Gastrocnemius medialis (tissue), 4 donors: ENCODE measurements around the gene BOLA1.
"Not testable (repeated sequence)": the region's sequence is repeated elsewhere in the genome, so short reads cannot be mapped to it uniquely, and the experiment has no call there.

Experiments used
- CTCF ChIP-seq, 5 experiments: fragments of 450-650 bp in 3 of 5; fragments of 200-600 bp in 2 of 5; sonication (generic) in 2 of 5; IDR thresholded peaks in 4 of 5; conservative IDR thresholded peaks in 1 of 5; 1 replicate in 4 of 5; 2 replicates in 1 of 5; pipeline ENCODE4 v1.5.1; 2016 to 2019; ENCODE audit warnings: antibody characterized with exemption in 5 of 5, mild to moderate bottlenecking in 3 of 5, moderate library complexity in 3 of 5
- POLR2A ChIP-seq, 2 donors: fragments of 450-650 bp; IDR thresholded peaks; one replicate each; pipeline ENCODE4 v1.6.1; 2017; ENCODE audit warnings: antibody characterized with exemption in 2 of 2, mild to moderate bottlenecking in 2 of 2, moderate library complexity in 2 of 2

- not testable (repeated sequence) for TF ChIP-seq CTCF (IDR thresholded peaks at IDR 0.05 in 4 of 5, conservative IDR thresholded peaks at IDR 0.05 in 1 of 5); POLR2A (IDR thresholded peaks at IDR 0.05)
Measured at GRCh38 chr1:149861497-149862054, 37.8 kb upstream of the BOLA1 start.
